Keratinocyte (primary cell): Measurements from ENCODE around the gene TMEM109.

Experiments
- CTCF ChIP-seq, 3 experiments: IDR thresholded peaks in 1 of 3; conservative IDR thresholded peaks in 1 of 3; optimal IDR thresholded peaks in 1 of 3; 2 replicates in 2 of 3; 3 replicates in 1 of 3; pipeline versions ENCODE3 to v1.5.1; 2011; ENCODE audit warnings: low read length in 3 of 3, mild to moderate bottlenecking in 3 of 3, moderate library complexity in 2 of 3, control low read depth in 1 of 3, inconsistent platforms in 1 of 3; ENCODE audit not compliant: insufficient read depth in 2 of 3; ENCODE audit errors: extremely low read depth in 1 of 3
- EZH2 ChIP-seq: IDR thresholded peaks from one replicate; pipeline ENCODE4 v1.6.1; 2012; ENCODE audit warnings: inconsistent platforms, mild to moderate bottlenecking, low read length, moderate library complexity

- TF ChIP-seq CTCF (optimal IDR thresholded peaks at IDR 0.05 in 1 of 3, IDR thresholded peaks at IDR 0.05 in 1 of 3, conservative IDR thresholded peaks at IDR 0.05 in 1 of 3; ENCODE audit: extremely low read depth in 1 of 3, insufficient read depth in 2 of 3, low read length in 3 of 3) (no peak), EZH2 (no peak)
Observed at GRCh38 chr11:60872961-60873524, 40.9 kb upstream of the TMEM109 start.
